CD4-positive, alpha-beta T cell treated with Interleukin-12 subunit alpha and Interleukin-12 subunit beta, for 1 hour (primary cell): ENCODE measurements around the gene PDE4D.
"Not testable (repeated sequence)": the region's sequence is repeated elsewhere in the genome, so short reads cannot be mapped to it uniquely, and the experiment has no call there.

Source experiments
- DNase-seq: peaks from one replicate; pipeline ENCODE4 v3.0.0-alpha.2; 2020

PDE4D gene

DNA sequence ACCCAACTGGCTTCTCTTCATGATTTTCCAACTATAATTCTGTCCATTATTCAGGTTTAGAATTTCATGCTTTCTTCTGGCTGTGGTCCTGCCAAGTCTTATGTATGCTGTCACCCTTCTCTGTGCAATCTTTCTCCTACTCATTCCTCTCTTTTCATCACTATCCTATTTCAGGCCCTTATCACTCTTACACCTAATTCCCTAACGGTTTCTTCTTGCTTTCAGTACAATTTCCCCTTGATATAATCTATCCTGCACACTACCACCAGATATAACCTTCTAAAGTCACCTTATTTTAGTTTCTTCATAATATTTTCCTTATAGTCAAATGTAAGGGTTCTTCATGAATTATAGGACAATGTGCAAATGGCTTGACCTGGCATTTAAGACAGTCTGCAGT lies 874.4 kb downstream of the PDE4D start:
- DNase-seq = no peak

GRCh38 chr5:59016925-59017324 lies 876.6 kb downstream of the PDE4D start:
- no peak for DNase-seq

GRCh38 chr5:59008816-59009473 lies 884.6 kb downstream of the PDE4D start:
- DNase-seq = no peak

- DNase-seq = peak; percentile 19
Measured at GRCh38 chr5:59007460-59008063, 886.0 kb downstream of the PDE4D start.

GRCh38 chr5:59005934-59006701 lies 887.4 kb downstream of the PDE4D start:
- no peak for DNase-seq

DNA sequence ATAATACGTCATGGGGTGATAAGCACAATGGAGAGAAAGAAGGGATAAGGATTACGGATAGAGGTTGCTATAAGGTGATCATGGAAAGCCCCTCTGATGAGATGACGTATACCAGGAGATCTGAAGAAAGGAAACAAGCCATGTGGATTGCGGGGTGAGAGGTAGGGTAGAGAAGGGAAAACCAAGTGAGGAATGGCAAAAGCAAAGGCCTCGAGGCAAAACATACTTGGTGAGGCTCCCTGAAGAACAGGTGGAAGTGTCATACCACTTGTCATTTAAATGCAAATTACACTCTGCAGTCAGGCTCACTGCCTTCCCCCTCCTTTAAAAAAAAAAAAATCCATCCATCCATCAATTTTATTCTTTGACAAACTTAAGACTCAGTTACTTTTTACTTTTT lies 889.9 kb downstream of the PDE4D start:
- DNase-seq = no peak

DNA sequence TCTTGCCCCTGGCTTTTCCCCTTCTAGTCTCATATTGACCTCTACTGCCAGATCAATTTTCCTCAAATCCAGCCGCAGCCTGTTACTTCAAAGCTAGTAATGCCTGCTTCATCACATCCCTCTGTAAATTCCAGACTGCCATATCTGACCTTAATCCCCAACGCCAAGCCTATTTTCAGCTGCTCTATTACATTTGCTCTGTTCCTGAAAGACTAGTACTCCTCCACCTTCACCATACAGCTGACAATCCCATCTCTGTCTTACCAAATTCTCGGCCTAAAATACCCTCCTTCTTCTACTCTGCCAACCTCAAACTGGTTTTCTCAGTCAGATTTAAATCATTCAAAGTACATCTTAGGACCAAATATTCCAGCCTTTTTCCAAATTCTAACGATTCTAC lies 890.4 kb downstream of the PDE4D start:
- no peak for DNase-seq

DNA sequence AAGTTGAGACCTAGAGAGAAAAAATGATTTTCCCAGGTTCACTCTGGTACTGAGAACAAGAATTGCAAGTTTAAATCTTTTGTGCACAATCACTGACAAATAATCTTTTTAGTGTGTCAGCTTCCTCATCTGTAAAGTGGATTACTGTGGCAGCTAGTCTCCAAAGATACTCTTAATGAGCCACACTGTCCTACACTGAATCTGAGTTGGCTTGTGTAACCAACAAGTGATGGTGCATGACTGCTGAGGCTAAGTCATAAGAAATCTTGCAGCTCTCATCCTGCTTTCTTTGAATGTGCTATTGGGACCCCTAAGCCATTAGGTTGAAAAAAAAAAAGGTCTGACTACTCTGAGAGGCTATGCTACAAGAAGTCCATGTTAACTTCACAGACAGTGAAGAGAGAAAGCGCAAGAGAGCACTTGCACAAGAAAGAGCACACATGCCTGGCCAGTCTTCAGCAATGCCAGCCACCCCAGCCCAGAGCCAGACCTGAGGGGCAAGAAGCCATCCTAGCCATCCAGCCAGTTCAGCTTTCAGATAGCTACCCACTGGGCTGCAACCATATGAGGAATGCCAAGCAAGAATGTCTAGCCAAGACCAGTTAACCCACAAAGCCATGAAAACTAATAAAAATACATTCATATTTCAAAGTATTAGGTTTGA lies 891.2 kb downstream of the PDE4D start:
- DNase-seq = no peak

DNA sequence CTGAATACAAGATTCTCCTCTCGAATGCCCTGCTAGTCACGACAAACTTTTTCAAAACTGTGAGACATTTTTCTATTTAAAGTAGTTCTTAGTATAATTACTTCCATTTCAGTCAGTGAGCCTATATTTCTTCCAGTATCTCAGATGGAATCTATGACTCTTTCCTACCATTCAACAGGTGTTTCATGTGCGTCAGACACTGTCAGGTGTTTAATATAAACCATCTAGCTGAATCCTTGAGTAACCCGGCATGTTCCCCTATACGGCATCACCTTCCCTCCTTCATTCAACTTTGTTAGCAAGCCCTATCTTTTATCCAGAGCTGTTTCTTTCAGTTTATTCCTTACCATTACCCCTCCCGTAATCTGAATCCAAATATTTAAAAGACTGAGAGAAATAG lies 891.8 kb downstream of the PDE4D start:
- no peak for DNase-seq

DNA sequence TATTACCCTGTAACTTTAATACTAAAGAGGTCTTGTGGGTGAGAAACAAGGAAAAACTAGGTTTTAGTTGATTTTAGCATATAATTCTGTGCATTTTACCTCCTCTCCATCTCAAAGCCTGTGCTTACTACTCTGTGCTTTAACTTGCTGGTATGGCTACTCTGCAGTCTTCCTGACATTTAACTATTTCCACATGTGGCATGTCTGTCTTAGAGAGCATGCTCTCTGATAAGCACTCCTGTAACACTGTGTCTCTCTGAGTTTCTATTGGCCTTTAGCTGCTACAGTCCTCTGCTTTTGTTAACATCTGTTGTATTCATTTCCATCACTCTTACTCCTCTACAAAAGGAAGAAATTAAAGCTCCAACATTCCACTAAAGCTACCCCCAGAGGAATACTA lies 892.4 kb downstream of the PDE4D start:
- DNase-seq = no peak

GRCh38 chr5:59000211-59000610 lies 893.3 kb downstream of the PDE4D start:
- no peak for DNase-seq

DNA sequence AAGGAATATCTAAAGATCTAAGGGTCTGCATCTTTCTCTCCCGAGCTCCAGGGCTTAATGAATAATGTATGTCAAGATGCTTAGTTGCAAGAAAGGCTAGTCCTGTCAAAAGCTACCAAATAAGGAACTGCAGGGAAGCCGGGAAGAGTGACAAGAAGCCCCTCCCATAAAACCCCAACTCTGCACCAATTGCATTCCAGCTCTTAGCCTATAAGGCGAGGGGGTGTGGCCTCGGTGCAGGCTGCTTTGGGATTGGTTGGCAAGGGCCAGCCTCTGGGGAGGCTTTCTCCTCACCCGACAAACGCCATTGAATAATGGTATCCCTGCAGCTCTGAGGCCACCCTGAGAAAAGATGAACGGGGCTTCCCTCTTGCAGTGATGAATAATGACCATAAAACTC lies 893.7 kb downstream of the PDE4D start:
- DNase-seq = no peak

GRCh38 chr5:58998544-58998943 lies 895.0 kb downstream of the PDE4D start:
- DNase-seq = no peak

- not testable (repeated sequence) for DNase-seq
Measured at GRCh38 chr5:58995779-58996178, 897.7 kb downstream of the PDE4D start.

GRCh38 chr5:58993461-58993860 lies 900.1 kb downstream of the PDE4D start:
- DNase-seq = no peak

- DNase-seq = no peak
Measured at GRCh38 chr5:58988938-58989337, 904.6 kb downstream of the PDE4D start.

DNA sequence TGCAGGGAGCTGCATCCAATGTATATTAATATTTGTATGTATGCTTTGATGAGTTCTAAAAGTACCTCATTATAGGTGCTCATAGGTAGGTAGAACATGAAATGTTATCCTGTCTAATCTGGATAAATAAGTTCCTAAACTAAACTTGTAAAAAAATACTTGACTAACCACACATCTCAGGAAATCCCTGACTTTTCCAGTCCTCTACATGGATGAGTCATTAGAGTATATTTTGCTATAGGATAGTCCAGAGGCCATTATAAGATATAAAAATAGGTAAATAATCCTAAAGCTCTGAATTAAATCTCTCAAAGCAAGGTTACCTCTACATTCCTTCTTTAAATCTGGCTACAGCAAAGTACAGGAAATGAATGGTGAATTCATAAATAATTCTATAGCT lies 906.3 kb downstream of the PDE4D start:
- no peak for DNase-seq

DNA sequence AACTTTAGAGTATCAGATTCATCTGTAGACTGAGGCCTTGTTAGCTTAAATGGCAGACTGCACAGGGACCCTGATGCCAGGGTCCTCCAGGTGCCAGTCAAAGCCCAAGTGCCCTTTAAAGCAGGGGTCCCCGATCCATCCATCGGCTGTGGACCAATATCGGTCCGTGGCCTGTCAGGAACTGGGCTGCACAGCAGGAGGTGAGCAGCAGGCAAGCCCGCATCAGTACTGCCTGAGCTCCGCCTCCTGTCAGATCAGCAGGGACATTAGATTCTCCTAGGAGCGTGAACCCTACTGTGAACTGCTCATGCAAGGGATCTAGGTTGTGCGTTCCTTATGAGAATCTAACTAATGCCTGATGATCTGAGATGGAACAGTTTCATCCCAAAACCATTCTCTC lies 907.2 kb downstream of the PDE4D start:
- no peak for DNase-seq

GRCh38 chr5:58985759-58986158 lies 907.8 kb downstream of the PDE4D start:
- no peak for DNase-seq

DNA sequence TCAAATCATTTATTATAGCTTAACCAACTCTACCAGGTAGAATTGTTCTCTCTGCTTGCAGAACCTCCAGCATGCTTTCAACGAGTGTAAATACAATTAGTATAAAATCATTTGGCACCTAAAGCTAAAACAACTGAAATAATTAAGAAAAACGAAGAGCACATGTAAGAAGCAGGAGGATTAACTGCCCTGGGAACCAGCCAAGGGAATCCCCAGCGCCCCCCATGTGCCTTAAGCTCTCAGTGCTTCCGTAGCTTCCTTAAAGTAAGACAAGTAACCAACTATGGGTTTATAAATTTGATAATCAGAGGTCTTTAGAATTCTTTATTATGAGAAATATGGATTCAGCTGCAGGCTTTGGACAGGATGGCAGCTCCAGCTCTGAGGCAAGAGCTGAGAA lies 908.2 kb downstream of the PDE4D start:
- DNase-seq = no peak

- DNase-seq = no peak
Measured at GRCh38 chr5:58983526-58984452, 909.7 kb downstream of the PDE4D start.

DNA sequence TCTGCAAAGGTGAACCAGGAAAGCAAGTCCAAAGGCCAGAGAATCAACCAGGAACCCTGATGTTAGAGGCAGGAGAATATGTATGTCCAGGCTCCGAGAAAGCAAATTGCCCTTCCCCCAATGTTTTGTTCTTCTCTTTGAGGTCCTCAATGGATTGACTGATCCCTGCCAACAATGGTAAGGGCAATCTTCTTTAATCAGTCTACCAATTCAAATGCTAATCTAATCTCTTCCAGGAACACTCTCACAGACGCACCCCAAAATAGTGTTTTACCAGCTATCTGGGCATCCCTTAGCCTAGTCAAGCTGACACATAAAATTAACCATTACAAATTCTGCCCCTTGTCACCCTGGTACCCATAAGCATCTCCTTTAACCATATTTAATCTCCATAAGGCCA lies 912.6 kb downstream of the PDE4D start:
- DNase-seq = no peak

DNA sequence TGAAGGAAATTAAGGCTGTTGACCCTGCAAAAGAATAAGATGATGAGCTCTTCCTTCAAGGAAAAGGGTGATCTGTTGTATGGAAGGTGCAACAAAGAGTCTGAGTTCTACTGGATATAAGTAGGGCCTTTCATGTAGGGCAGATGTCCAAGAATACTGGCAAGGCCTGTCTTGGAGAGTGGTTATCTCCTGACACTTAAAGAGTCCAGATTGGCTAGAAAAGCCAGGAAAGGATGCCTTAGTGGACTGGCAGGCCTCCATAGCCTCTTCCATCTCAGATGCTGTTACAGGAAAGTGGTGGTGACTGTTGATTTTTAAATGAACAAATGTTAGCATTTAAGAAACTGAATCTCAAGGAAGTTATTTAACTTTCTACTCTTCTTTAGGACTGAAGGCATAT lies 914.4 kb downstream of the PDE4D start:
- DNase-seq = no peak
